CD4-positive, alpha-beta T cell treated with Interferon alpha-2 for 1 hour (primary cell): ENCODE data around the gene RAB10.
"Not testable (repeated sequence)": the region's sequence is repeated elsewhere in the genome, so short reads cannot be mapped to it uniquely, and the experiment has no call there.

Experiments used
- DNase-seq, 2 donors: peaks; one replicate each; pipeline ENCODE4 v3.0.0-alpha.2; 2020 to 2022

RAB10 gene

DNA sequence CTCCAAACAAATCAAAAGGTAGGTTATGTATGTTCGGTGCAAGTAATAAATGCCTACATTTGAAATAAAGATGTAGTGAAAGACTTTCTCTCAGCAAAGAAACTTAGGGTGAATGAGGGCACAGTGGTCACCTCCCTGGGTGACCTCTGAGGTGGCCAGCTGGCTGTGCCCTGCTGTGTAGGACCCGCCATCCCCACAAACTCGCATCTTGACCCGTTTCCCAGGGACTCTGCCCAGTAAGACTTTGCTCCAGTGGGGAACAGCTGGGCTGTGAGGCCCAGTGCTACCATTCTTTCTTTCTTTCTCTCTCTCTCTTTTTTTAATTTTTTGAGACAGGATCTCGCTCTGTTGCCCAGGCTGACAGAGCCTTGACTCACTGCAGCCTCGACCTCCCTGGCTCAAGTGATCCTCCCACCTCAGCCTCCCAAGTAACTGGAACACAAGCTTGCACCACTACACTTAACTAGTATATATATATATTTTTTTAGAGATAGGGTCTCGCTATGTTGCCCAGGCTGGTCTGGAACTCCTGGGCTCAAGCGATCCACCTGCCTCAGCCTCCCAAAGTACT is 130.8 kb downstream of the RAB10 start:
- DNase-seq: no peak

- DNase-seq: no peak
Observed at GRCh38 chr2:26165403-26165802, 131.5 kb downstream of the RAB10 start.

- DNase-seq: not testable (repeated sequence)
Observed at GRCh38 chr2:26166541-26166940, 132.7 kb downstream of the RAB10 start.

DNA sequence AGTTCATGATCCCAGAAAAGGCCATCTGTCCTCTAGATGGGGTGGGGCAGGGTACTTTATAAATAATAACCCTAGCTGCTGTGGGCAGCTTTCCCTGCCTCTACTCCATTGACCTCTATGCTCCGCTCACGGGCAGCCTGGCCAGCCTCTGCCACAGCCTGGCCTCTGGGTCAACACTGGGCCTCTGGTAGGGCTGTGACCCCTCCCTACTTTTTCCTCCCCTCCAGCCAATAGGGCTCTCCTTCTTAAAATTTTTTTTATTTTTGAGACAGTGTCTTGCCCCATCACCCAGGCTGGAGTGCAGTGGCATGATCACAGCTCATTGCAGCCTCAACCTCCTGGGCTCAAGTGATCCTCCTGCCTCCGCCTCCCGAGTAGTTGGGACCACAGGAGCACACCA is 134.9 kb downstream of the RAB10 start:
- DNase-seq: no peak

DNA sequence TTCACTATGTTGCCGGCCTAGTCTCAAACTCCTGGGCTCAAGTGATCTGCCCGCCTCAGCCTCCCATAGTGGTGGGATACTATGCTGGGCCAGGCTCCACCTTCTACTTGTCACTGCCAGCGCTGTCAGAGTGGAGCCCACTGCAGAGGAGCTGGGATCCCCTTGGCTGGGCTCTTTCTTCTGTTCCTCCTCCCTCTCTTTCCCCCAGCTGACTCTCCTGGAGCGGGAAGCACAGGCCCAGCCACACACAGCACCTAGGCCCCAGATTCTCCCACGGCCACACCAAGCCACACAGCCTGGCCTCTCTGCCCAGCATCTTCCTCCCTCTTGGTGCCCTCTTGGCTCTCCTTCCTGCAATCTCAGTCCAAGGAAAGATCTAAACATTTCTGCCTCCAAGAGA is 135.3 kb downstream of the RAB10 start:
- no peak for DNase-seq

GRCh38 chr2:26169681-26170414 is 136.0 kb downstream of the RAB10 start:
- DNase-seq: no peak

DNA sequence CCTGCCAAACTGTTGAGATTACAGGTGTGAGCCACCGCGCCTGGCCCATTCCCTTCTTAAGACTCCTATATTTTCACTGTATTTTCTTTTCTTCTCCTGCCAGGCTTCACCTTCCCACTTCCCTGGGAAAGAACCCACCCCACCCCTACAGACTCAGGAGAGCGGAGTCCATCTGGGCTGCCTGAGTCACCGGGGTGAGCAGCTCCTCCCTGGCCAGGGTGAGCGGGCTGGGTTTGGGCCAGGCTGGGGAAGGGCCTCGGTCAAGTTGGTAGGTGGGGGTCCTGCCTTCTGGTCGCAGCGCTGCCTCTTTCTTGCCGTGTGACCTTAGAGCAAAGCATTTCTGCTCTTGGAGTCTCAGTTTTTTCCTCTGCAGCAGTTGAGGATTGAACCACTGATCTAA is 136.9 kb downstream of the RAB10 start:
- no peak for DNase-seq

DNA sequence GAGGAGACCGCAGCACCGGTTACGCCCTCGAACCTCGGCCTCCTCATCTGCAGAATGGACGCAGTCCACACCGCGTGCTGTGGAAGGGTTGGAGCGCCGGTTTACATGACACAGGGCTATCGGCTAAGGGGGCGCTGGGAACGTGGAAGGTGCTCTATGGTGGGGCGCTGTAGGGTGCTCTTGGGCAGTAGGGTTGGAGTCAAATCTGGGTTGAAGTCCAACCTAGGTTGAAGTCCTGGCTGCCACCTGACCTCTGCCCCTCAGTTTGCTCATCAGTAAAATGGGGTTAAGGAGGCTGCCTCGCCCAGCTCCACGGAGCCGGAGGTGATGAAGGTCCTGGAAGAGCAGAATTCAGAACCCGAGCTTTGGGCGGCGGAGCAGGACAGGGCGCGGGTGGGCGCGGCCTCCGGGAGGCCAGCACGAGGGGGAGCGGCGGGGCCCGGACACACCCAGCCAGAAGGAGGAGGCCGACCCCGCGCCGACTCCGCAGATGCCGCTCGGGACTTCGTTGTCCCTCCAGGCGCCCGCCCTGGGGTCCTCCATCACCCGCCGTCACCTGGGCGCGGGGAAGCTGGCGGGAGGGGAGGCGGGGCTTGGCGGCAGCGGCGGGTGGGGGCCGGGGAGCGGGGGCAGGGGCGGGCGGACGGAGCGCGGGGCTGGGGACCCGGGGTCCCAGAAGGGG is 138.4 kb downstream of the RAB10 start:
- no peak for DNase-seq

DNA sequence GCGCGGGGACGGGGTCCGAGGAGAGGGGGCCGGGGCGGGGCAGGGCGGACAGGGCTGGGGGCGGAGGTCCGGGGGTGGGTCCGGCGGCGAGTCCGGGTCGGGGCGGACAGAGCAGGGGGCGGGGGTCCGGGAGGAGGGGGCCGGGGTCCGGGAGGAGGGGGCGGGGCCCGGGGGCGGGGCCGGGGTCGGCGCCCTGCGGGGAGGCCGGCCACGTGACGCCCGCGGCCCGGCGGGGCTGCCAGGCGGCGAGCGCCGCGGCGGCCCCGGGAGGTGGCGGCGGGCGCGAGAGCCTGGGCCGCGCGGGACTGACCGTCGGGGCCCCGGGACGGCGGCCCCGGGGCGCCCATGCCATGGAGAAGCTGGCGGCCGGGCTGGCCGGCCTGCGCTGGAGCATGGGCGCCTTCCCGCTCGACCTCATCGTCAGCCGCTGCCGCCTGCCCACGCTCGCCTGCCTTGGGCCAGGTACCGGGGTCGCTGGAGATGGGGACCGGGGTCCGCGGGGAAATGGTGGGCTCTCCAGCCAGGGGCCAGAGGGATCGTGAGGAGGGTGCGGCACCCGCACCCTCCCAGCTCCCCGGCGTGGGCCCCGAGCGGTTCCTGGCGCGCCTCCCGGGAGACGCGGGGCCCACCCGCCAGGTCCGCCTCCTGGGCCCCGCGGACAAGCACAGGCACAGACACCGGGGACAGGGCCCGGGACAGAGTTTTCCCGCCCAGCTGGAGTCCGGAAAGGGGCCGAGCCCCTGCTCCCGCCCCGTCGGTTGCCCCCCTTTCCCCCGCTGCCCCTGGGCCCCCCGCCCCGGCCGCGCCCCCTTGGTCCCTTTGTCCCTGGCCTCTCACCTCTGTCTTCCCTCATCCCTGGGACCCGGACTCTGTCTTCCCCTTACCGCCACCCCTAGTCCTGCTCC is 139.2 kb downstream of the RAB10 start, which contains the start of gene GAREM2:
GAREM2 (plus strand) TSS at position 218 of the 905 bp plus-strand sequence; CDS start at position 351, 133 bp downstream.
- DNase-seq: no peak

GRCh38 chr2:26173776-26174482 is 140.0 kb downstream of the RAB10 start:
- no peak for DNase-seq

GRCh38 chr2:26174691-26175465 is 141.0 kb downstream of the RAB10 start:
- no peak for DNase-seq

- DNase-seq: no peak
Observed at GRCh38 chr2:26175466-26176278, 141.8 kb downstream of the RAB10 start.

- DNase-seq: no peak
Observed at GRCh38 chr2:26176279-26176615, 142.4 kb downstream of the RAB10 start.

DNA sequence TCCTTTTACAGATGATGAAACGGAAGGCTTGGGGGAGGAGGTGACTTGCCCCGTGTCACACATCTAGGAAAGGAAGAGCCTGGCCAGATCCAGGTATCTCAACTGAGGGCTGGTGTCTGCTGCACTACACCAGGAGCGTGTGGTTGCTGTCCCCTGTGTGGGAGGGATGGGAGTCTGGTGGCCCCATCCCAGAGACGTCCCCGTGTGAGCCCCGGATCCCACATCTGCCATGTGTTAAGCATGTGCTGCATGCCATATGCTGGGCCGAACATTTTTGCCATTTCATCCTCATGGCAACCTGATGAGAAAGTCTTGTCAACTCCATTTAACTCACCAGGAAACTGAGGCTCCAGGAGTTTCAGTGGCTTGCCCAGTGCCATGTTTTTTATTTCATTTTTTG is 143.2 kb downstream of the RAB10 start:
- no peak for DNase-seq

DNA sequence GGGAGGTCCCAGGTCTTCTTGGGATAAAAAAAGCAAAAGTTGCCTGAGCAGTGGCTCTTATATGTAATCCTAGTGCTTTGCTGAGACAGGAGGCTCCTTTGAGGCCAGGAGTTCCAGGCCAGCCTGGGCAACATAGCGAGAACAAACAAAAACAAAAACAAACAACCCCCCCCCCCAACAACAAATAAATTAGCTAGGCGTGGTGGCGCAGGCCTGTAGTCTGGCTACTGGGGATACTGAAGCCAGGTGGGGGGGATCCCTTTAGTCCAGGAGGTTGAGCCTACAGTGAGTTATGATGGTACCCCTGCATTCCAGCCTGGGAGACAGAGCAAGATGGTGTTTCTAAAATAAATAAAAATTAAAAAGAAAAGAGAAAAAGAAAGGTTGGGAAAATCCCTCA is 144.4 kb downstream of the RAB10 start:
- DNase-seq: no peak

GRCh38 chr2:26178746-26179436 is 145.0 kb downstream of the RAB10 start:
- DNase-seq: no peak

DNA sequence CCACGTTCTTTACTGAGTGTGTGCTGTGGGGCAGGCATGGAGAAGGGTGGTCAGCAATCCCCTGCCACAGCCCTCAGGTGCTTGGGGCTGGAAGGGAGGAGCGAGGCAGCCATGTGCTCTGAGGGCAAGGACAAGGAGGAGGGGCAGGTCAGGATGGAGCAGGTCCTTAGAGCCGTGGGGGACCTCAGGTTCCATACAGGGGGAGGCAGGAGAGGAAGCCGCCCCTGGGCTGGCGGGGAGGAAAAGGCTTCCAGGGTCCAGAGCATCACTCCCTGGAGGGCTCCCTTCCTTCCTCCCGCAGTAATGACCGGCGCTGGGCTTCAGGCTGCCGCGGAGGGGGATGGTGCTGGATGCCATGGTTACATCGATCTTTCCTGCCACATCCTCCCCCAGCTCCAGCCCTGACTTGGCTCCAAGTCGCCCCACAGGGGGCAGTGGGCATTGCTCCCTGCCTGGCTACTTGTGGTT is 145.6 kb downstream of the RAB10 start:
- DNase-seq: no peak

GRCh38 chr2:26182441-26182840 is 148.6 kb downstream of the RAB10 start:
- no peak for DNase-seq

GRCh38 chr2:26182887-26183630 is 149.2 kb downstream of the RAB10 start:
- no peak for DNase-seq
